Measurements from ENCODE around the gene ASPG. TPM values are rescaled to one million over a fixed set of nuclear protein-coding genes. Genes with fewer than 3 reads are reported as not detected.

The ASPG gene
- total RNA-seq, 1 experiment from 2014 or later: not detected

- Mint-ChIP-seq H3K4me1 (ENCODE audit: low read depth, unreplicated experiment) (peaks cover 8% of the 10 kb centered on the region), H3K36me3 (ENCODE audit: insufficient read depth, unreplicated experiment) (no peaks in the 10 kb centered on the region), H3K27ac (ENCODE audit: unreplicated experiment) (no peak overlapping the region), H3K4me3 (ENCODE audit: low read depth, unreplicated experiment) (no peak overlapping the region), H3K27me3 (ENCODE audit: unreplicated experiment) (peaks cover 30% of the 10 kb centered on the region), H3K9me3 (ENCODE audit: low read depth, unreplicated experiment) (no peaks in the 10 kb centered on the region)
- TF ChIP-seq, protein P1, sequence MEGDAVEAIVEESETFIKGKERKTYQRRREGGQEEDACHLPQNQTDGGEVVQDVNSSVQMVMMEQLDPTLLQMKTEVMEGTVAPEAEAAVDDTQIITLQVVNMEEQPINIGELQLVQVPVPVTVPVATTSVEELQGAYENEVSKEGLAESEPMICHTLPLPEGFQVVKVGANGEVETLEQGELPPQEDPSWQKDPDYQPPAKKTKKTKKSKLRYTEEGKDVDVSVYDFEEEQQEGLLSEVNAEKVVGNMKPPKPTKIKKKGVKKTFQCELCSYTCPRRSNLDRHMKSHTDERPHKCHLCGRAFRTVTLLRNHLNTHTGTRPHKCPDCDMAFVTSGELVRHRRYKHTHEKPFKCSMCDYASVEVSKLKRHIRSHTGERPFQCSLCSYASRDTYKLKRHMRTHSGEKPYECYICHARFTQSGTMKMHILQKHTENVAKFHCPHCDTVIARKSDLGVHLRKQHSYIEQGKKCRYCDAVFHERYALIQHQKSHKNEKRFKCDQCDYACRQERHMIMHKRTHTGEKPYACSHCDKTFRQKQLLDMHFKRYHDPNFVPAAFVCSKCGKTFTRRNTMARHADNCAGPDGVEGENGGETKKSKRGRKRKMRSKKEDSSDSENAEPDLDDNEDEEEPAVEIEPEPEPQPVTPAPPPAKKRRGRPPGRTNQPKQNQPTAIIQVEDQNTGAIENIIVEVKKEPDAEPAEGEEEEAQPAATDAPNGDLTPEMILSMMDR (IDR thresholded peaks at IDR 0.05; ENCODE audit: unreplicated experiment): no peak
- CTCF ChIA-PET: interaction anchor here (0.7 kb wide), 1 partner anchor 115 kb away, joined by 3 read pairs; no protein-coding TSS in a partner anchor
- no TSS peak for BruUV-seq (replicated peaks)
- DNase-seq: no peak
- intact Hi-C loops (cut with micrococcal nuclease; ENCODE audit: unreplicated experiment): no loop called here
Observed at GRCh38 chr14:104091927-104092771, 6.6 kb downstream of the ASPG start.

GRCh38 chr14:104092931-104093365, 7.4 kb downstream of the ASPG start:
- BruUV-seq (replicated peaks): no TSS peak
- DNase-seq: no peak
- Mint-ChIP-seq H3K4me1 (ENCODE audit: low read depth, unreplicated experiment) (peaks cover 8% of the 10 kb centered on the region), H3K4me3 (ENCODE audit: low read depth, unreplicated experiment) (no peak overlapping the region), H3K9me3 (ENCODE audit: low read depth, unreplicated experiment) (no peaks in the 10 kb centered on the region), H3K27ac (ENCODE audit: unreplicated experiment) (no peak overlapping the region), H3K27me3 (ENCODE audit: unreplicated experiment) (peaks cover 28% of the 10 kb centered on the region), H3K36me3 (ENCODE audit: insufficient read depth, unreplicated experiment) (no peaks in the 10 kb centered on the region)
- intact Hi-C loops (cut with micrococcal nuclease; ENCODE audit: unreplicated experiment): no loop called here
- CTCF ChIA-PET: interaction anchor here (0.5 to 0.7 kb wide), 2 partner anchors 116 to 397 kb away, joined by 3 to 6 read pairs; no protein-coding TSS in a partner anchor
- TF ChIP-seq, protein P1 (IDR thresholded peaks at IDR 0.05; ENCODE audit: unreplicated experiment): no peak

GRCh38 chr14:104093366-104094055, 8.0 kb downstream of the ASPG start:
- peaks cover 8% of the 10 kb centered on the region for H3K4me1 Mint-ChIP-seq (ENCODE audit: low read depth, unreplicated experiment)
- intact Hi-C loops (cut with micrococcal nuclease; ENCODE audit: unreplicated experiment): loop anchor here (1.0 kb wide), 1 partner anchor 38 kb away; no protein-coding TSS in a partner anchor
- TF ChIP-seq, protein P1 (IDR thresholded peaks at IDR 0.05; ENCODE audit: unreplicated experiment): no peak
- H3K27ac Mint-ChIP-seq (ENCODE audit: unreplicated experiment): no peak overlapping the region
- H3K9me3 Mint-ChIP-seq (ENCODE audit: low read depth, unreplicated experiment): no peaks in the 10 kb centered on the region
- H3K27me3 Mint-ChIP-seq (ENCODE audit: unreplicated experiment): peaks cover 32% of the 10 kb centered on the region
- no peak overlapping the region for H3K4me3 Mint-ChIP-seq (ENCODE audit: low read depth, unreplicated experiment)
- CTCF ChIA-PET: interaction anchor here (0.5 to 1.6 kb wide), 5 partner anchors 10 to 396 kb away, joined by 3 to 15 read pairs (median 6); no protein-coding TSS in a partner anchor
- BruUV-seq (replicated peaks): no TSS peak
- H3K36me3 Mint-ChIP-seq (ENCODE audit: insufficient read depth, unreplicated experiment): no peaks in the 10 kb centered on the region
- DNase-seq: no peak

DNA sequence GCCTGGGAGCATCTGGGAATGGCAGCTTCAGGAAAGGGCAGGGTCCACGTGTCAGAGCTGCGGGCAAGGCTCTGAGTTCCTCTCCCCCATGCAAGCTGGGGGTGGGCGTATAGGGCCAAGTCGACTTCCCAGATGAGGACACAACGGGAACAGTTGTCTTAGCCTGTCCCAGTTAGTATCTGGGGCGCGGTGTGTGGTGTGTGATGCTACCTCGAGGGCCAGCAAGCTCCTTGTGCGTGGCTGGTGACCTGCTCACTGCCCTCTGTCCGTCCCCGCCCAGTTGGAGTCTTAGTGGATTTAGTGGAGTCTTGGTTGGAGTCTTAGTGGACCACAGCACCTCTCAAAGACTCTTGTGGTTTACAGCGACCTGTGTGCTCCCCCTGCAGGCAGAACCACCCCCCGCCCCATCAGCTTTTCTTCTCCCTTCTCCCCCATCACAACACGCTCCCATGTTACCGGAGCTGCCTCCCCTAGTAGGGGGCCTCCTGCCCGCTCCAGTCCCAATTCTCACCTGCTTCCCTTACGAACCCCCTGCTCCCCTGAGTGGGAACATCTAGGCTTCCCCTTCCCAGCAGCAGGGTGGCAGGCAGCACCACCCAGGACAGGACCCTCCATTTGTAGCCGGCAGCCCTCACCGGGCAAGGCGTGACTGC, 8.7 kb downstream of the ASPG start:
- Mint-ChIP-seq H3K9me3 (ENCODE audit: low read depth, unreplicated experiment) (no peaks in the 10 kb centered on the region), H3K27me3 (ENCODE audit: unreplicated experiment) (peaks cover 32% of the 10 kb centered on the region), H3K27ac (ENCODE audit: unreplicated experiment) (peak overlapping the region; percentile 42), H3K36me3 (ENCODE audit: insufficient read depth, unreplicated experiment) (no peaks in the 10 kb centered on the region), H3K4me3 (ENCODE audit: low read depth, unreplicated experiment) (no peak overlapping the region), H3K4me1 (ENCODE audit: low read depth, unreplicated experiment) (peaks cover 8% of the 10 kb centered on the region)
- no peak for DNase-seq
- CTCF ChIA-PET: interaction anchor here (0.8 to 1.6 kb wide), 3 partner anchors 9 to 16 kb away, joined by 4 to 15 read pairs (median 7); no protein-coding TSS in a partner anchor
- TF ChIP-seq, protein P1 (IDR thresholded peaks at IDR 0.05; ENCODE audit: unreplicated experiment): no peak
- intact Hi-C loops (cut with micrococcal nuclease; ENCODE audit: unreplicated experiment): loop anchor here (1.0 kb wide), 1 partner anchor 37 kb away; no protein-coding TSS in a partner anchor
- BruUV-seq (replicated peaks): no TSS peak

Measured in Calu3 (cell line).